Suprapubic skin (tissue), 4 donors: ENCODE data around the gene PHACTR2. TPM values are rescaled to one million over a fixed set of nuclear protein-coding genes. Genes with fewer than 3 reads are reported as not detected.

Experiments used
- DNase-seq, 2 donors: peaks; one replicate each; pipeline ENCODE4 v3.0.0-alpha.2; 2019; ENCODE audit warnings: low spot score in 2 of 2
- H3K27ac ChIP-seq: fragments of 200-600 bp; sonication (generic); one replicate; pipeline ENCODE4 v1.5.1; 2019
- H3K27me3 ChIP-seq: fragments of 200-600 bp; sonication (generic); one replicate; pipeline ENCODE4 v1.5.1; 2019
- H3K36me3 ChIP-seq: fragments of 200-600 bp; sonication (generic); one replicate; pipeline ENCODE4 v1.5.1; 2019
- H3K4me1 ChIP-seq: fragments of 200-600 bp; sonication (generic); one replicate; pipeline ENCODE4 v1.5.1; 2019
- H3K4me3 ChIP-seq: fragments of 200-600 bp; sonication (generic); one replicate; pipeline ENCODE4 v1.5.1; 2019; ENCODE audit warnings: mild to moderate bottlenecking
- H3K9me3 ChIP-seq: fragments of 200-600 bp; sonication (generic); one replicate; pipeline ENCODE4 v1.5.1; 2019
- CTCF ChIP-seq, 2 donors: fragments of 200-600 bp in 1 of 2; fragments of 450-650 bp in 1 of 2; sonication (generic) in 1 of 2; IDR thresholded peaks; one replicate each; pipeline ENCODE4 v1.5.1; 2016 to 2019; ENCODE audit warnings: antibody characterized with exemption in 2 of 2, mild to moderate bottlenecking in 1 of 2, moderate library complexity in 1 of 2
- EP300 ChIP-seq: sonication (generic); formaldehyde crosslinking; IDR thresholded peaks from one replicate; pipeline ENCODE4 v1.6.1; 2017; ENCODE audit warnings: antibody characterized with exemption
- POLR2A ChIP-seq, 2 donors: fragments of 450-650 bp; IDR thresholded peaks; one replicate each; pipeline ENCODE4 v1.6.1; 2017; ENCODE audit warnings: antibody characterized with exemption in 2 of 2, mild to moderate bottlenecking in 2 of 2, moderate library complexity in 2 of 2
- POLR2AphosphoS5 ChIP-seq, 3 donors: sonication (generic); formaldehyde crosslinking; IDR thresholded peaks; one replicate each; pipeline ENCODE4 v1.6.1; 2017; ENCODE audit warnings: antibody characterized with exemption in 3 of 3
- WGBS: methylation state at CpG from one replicate; pipeline ENCODE4 v1.1.5; 2018; 5-methylcytosine and 5-hydroxymethylcytosine counted together
- total RNA-seq, 4 donors: library from RNA; depleted of rRNA; stranded (reverse); fragments of >200 nt; gene quantifications; one replicate each; pipeline ENCODE4 v1.1.0, GENCODE V29; 2016

PHACTR2 gene
- total RNA-seq, 4 donors from 2014 or later: 11.9 to 31.5 (median 20.9) TPM

- WGBS: 2% methylated on average over 9 of the region's 9 CpGs
- Histone ChIP-seq H3K27me3 (no peaks in the 10 kb centered on the region), H3K36me3 (no peaks in the 10 kb centered on the region), H3K4me3 (peak overlapping the region; percentile 88), H3K9me3 (no peaks in the 10 kb centered on the region), H3K4me1 (peaks cover 57% of the 10 kb centered on the region), H3K27ac (peak overlapping the region; percentile 94)
- no peak for DNase-seq
- TF ChIP-seq POLR2A (IDR thresholded peaks at IDR 0.05) (no peak), CTCF (IDR thresholded peaks at IDR 0.05) (no peak), EP300 (no peak), POLR2AphosphoS5 (IDR thresholded peaks at IDR 0.05) (no peak)
Observed at GRCh38 chr6:143677577-143677890, 231 bp upstream of the PHACTR2 start.

- Histone ChIP-seq H3K36me3 (no peaks in the 10 kb centered on the region), H3K27me3 (no peaks in the 10 kb centered on the region), H3K4me1 (peaks cover 47% of the 10 kb centered on the region), H3K9me3 (no peaks in the 10 kb centered on the region), H3K27ac (peak overlapping the region; percentile 94), H3K4me3 (peak overlapping the region; percentile 88)
- no peak for DNase-seq
- TF ChIP-seq EP300 (no peak), POLR2A (IDR thresholded peaks at IDR 0.05) (no peak), CTCF (IDR thresholded peaks at IDR 0.05) (no peak), POLR2AphosphoS5 (IDR thresholded peaks at IDR 0.05) (no peak)
- WGBS: 20% methylated on average over 3 of the region's 3 CpGs
Observed at GRCh38 chr6:143679041-143679440, 1.3 kb downstream of the PHACTR2 start.

- no peak for DNase-seq
- no peaks in the 10 kb centered on the region for H3K9me3 ChIP-seq
- peaks cover 36% of the 10 kb centered on the region for H3K4me1 ChIP-seq
- WGBS: 71% methylated on average over 5 of the region's 5 CpGs
- no peaks in the 10 kb centered on the region for H3K27me3 ChIP-seq
- H3K4me3 ChIP-seq: peak overlapping the region; percentile 88
- TF ChIP-seq POLR2A (IDR thresholded peaks at IDR 0.05): no peak
- TF ChIP-seq EP300: no peak
- TF ChIP-seq CTCF (IDR thresholded peaks at IDR 0.05): no peak
- no peak for TF ChIP-seq POLR2AphosphoS5 (IDR thresholded peaks at IDR 0.05)
- H3K36me3 ChIP-seq: no peaks in the 10 kb centered on the region
- no peak overlapping the region for H3K27ac ChIP-seq
Observed at GRCh38 chr6:143680141-143680540, 2.4 kb downstream of the PHACTR2 start.

GRCh38 chr6:143682805-143683204 lies 5.0 kb downstream of the PHACTR2 start:
- H3K9me3 ChIP-seq: no peaks in the 10 kb centered on the region
- H3K27ac ChIP-seq: no peak overlapping the region
- H3K4me1 ChIP-seq: peaks cover 17% of the 10 kb centered on the region
- H3K4me3 ChIP-seq: no peak overlapping the region
- no peak for TF ChIP-seq EP300
- no peak for TF ChIP-seq POLR2AphosphoS5 (IDR thresholded peaks at IDR 0.05)
- TF ChIP-seq POLR2A (IDR thresholded peaks at IDR 0.05): no peak
- no peaks in the 10 kb centered on the region for H3K27me3 ChIP-seq
- no peak for DNase-seq
- no peaks in the 10 kb centered on the region for H3K36me3 ChIP-seq
- 99% methylated on average over 3 of the region's 3 CpGs for WGBS

- H3K4me1 ChIP-seq: peaks cover 9% of the 10 kb centered on the region
- DNase-seq: no peak
- no peaks in the 10 kb centered on the region for H3K36me3 ChIP-seq
- 84% methylated on average over 1 of the region's 1 CpG for WGBS
- no peaks in the 10 kb centered on the region for H3K9me3 ChIP-seq
- no peaks in the 10 kb centered on the region for H3K27me3 ChIP-seq
- TF ChIP-seq POLR2A (IDR thresholded peaks at IDR 0.05) (no peak), POLR2AphosphoS5 (IDR thresholded peaks at IDR 0.05) (no peak), CTCF (IDR thresholded peaks at IDR 0.05) (no peak)
- H3K4me3 ChIP-seq: no peak overlapping the region
- no peak overlapping the region for H3K27ac ChIP-seq
Observed at GRCh38 chr6:143684486-143684885, 6.7 kb downstream of the PHACTR2 start.

GRCh38 chr6:143685653-143686052 lies 7.9 kb downstream of the PHACTR2 start:
- DNase-seq: no peak
- WGBS: 95% methylated on average over 6 of the region's 6 CpGs
- TF ChIP-seq POLR2AphosphoS5 (IDR thresholded peaks at IDR 0.05): no peak
- no peak for TF ChIP-seq EP300
- no peak for TF ChIP-seq CTCF (IDR thresholded peaks at IDR 0.05)
- no peak for TF ChIP-seq POLR2A (IDR thresholded peaks at IDR 0.05)
- Histone ChIP-seq H3K9me3 (no peaks in the 10 kb centered on the region), H3K4me3 (no peak overlapping the region), H3K4me1 (peaks cover 2% of the 10 kb centered on the region), H3K36me3 (no peaks in the 10 kb centered on the region), H3K27me3 (no peaks in the 10 kb centered on the region), H3K27ac (no peak overlapping the region)
